HG03064 (cell line): ENCODE data around the gene ZC3H13.

ENCODE experiments used
- ATAC-seq: cut with Tn5 transposase; IDR thresholded peaks from one replicate; pipeline ENCODE4 v1.9.1; 2021; ENCODE audit warnings: low read depth; ENCODE audit not compliant: unreplicated experiment

Gene ZC3H13, protein sequence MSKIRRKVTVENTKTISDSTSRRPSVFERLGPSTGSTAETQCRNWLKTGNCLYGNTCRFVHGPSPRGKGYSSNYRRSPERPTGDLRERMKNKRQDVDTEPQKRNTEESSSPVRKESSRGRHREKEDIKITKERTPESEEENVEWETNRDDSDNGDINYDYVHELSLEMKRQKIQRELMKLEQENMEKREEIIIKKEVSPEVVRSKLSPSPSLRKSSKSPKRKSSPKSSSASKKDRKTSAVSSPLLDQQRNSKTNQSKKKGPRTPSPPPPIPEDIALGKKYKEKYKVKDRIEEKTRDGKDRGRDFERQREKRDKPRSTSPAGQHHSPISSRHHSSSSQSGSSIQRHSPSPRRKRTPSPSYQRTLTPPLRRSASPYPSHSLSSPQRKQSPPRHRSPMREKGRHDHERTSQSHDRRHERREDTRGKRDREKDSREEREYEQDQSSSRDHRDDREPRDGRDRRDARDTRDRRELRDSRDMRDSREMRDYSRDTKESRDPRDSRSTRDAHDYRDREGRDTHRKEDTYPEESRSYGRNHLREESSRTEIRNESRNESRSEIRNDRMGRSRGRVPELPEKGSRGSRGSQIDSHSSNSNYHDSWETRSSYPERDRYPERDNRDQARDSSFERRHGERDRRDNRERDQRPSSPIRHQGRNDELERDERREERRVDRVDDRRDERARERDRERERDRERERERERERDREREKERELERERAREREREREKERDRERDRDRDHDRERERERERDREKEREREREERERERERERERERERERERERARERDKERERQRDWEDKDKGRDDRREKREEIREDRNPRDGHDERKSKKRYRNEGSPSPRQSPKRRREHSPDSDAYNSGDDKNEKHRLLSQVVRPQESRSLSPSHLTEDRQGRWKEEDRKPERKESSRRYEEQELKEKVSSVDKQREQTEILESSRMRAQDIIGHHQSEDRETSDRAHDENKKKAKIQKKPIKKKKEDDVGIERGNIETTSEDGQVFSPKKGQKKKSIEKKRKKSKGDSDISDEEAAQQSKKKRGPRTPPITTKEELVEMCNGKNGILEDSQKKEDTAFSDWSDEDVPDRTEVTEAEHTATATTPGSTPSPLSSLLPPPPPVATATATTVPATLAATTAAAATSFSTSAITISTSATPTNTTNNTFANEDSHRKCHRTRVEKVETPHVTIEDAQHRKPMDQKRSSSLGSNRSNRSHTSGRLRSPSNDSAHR (N-terminal part only)

DNA sequence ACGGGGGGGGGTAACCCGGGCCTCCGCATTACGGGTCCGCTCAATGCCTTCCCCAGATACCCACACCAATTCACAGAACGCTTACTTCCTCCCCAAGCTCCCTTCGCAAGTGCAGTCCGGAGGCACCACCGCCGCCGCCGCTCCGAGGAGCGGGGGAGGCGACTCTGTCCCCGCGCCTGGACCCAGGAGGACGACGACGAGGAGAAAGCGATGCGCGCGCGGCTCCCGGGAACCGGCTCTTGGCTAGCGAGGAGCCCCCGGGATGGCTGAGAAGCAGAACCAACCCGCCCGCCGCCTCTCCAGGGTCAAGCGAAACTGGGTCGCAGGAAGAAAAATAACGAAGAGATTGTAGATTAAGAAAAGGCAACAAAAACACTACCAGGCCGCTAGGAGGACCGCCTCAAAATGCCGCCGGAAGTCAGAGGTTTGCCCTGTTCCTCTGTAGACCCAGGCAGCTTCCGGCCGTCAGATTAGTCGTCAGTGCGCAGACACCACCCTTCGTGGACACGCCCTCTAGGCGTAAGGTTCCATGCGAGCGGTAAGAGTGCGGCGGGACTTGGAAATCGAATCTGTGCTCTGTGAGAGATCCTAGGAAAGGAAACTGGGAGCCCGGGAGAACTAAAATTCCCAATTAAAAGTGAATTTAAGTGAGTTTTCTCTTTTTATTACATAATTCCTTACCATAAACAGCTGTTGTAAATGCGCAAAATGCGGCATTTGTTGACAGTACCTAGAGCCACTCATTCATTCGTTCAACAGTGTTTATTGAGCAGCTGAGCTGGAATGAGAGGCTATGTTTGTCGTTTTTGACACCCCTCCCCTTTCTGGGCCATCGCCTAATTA, at the start of gene ZC3H13:
Gene ZC3H13 (minus strand): TSS at position 428 of the 843 bp plus-strand sequence. CDS start 7,239 bp downstream, outside the sequence.
- ATAC-seq = peak; percentile 97

DNA sequence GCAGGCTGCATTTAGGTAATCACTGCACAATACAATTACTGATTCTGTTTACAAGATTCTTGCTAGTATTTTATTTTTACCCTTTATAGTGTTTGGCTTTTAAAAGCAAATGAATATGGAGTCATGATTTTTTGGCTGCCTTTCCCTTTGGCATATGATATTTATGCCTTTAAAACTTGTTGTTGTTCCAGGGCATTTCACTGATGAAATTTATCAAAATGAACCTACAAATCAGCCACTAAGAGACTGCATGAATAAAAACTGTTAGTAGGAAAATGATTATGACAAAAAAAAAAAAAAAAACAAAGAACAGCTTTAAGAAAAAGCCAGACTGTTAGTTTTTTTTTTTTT, 49.7 kb upstream of the ZC3H13 start:
- ATAC-seq = no peak

DNA sequence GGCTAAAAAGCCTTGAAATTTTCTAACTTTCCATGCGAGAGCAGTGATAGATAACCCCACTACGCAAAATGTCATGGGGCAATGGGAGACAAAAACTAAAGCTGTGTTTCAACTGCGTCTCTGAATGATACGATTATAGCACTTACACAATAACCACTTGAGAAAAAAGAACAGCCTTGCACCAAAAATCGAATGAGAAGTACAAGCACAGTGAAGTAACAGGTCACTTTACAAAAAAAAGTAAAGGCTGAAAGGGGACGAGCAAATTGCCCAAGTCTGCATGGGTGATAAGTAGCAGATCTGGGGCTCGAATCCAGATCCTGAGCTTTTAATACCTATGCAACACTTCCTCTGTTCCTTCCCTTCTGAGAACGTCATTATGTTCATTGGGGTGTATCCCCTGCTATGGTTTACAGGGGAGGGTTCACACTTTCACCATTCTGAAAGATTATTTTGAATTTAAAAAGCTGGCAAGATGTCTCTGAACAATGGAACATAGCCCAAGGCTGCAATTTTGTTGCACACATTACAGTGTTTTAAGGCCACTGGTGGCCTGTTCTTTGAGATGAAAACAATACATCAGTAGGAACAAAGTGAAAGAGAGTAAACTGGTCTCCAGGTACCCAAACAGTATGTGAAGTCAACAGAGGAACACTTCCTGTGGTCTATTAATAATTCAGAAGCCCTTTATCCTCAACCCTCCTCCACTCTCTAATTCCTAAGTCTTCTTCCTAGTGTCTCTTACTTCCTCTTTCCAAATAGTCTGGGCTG, 49.1 kb upstream of the ZC3H13 start:
- no peak for ATAC-seq

DNA sequence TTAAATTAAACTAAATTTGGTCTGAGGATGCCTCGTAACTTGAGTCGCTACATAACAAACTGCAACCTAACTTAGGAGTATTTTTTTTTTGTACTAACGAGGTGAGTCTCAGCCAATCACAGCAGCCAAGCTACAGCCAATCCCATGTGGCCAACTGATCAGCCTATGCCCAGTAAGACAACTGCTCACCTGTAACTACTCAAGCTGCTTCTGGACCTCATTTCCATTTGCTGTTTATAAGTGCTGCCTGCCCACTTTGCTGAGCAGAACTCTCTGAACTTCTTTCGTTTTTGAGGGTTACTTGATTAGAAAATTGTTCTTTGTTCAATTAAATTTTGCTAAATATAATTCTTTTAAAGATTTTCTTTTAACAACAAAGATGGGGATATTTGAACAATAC, 48.5 kb upstream of the ZC3H13 start:
- no peak for ATAC-seq

DNA sequence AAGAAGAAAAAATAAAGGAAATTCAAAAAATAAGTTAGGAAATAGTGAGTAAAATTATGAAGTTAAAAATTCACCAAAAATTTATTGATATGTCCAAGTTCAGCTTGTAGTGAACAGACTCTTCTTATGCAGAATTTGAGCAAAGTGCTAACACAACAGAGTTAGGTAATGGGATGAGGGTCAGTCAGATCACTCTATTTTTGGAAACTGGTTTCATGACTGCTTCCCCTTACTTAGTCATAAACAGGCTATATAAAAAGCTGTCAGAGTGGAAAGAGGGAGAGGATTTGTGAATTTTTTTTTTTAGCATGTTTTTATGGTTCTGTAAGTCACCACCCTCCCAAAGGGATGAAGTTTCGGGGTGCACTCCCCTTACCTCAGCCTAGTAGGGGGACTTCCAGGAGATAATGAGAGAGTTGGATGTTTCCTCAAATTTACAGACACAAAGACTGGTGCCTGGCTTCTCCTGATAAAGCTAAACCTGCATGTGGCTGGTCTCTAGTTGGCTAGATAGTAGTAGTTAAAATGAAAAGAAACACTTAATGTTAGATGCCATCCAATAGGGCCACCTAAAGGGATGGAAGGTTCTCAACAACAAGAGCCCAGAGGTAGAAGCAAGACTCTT, 47.8 kb upstream of the ZC3H13 start:
- no peak for ATAC-seq

DNA sequence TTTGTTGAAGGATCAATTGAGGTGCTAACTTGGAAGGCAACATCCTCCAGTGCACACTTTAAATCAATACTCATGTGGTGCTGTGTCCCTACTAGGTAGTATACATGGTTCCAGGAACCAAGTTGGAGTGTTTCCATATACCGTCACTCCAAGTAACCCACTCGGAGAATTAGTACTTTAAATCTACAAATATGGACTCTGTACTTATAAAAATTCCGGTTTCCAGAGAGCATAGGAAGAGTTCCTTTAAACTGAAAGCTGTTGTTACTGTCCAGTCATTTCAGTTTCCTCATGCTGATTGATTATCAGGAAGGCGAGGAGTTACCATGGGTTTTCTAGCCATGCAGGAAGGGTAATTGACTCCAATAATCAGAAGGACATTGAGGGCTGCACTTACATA, 45.1 kb upstream of the ZC3H13 start:
- no peak for ATAC-seq

DNA sequence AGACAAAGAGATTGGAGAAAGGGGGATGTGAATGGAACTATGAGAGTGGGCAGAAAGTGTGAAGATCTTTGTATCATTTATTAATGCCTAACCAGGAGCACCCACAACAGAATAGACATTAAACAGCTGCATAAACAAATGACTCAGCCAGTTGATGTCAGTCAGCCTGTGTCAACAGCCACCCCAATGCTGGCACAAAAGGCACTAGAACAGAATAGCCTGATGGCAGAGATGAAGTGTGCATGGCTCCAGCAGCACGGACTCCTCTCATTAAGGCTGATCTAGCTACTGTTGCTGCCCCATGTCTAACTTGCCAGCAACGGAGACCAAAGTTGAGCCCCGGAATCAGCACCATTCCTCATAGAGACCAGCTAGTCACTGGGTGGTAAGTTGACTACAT, 44.5 kb upstream of the ZC3H13 start:
- no peak for ATAC-seq

DNA sequence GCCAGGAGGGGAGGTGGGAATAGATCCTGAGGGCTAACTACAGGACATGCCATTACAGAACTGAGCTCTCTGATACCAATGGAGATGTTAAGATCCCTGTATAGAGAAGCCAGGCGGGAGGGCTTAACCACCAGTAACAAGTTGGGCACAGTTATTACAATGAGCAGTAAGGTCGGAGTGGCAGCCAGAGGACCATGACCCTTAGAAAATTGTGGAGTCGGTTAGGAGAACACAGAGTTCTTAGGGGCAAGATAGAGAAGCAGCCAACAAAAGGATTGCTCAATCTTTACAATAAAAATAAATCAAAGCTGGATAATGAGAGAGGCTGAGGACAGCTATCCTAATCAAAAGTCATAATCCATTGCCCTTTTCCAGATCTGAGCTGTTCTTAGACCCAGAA, 41.9 kb upstream of the ZC3H13 start:
- ATAC-seq = no peak

DNA sequence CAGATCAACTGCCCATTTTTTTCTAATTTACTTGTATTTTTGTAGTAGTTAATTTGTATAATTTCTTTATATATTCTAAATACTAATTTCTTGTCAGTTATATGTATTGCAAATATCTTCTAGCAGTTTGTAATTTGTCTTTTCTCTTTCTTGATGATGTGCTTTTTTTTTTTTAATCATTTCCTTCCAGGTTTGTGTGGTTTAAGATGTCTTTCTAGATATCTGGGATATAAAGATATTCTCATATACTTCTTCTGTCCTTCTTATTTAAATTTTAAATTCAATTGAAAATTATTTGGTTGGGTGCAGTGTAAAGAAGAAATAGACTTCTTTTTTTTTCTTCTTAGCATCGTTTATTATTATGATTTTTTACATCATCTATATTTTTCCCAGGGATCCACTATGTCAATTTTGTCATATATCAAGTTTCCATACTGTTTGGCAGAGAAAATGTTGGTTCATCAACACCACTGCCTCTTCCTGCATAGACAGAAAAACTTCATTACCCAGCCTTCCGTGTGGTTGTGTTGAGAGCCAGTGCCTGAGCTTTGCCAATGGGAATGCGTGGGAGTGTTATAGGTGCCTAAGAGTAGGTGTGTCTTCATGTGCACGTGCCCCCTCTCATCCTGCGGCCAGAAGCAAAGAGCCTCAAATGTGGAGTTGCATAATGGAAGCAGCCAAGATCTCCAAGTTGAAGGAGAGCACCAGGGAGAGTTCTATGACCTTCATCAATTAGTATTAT, 36.4 kb upstream of the ZC3H13 start:
- ATAC-seq = no peak

DNA sequence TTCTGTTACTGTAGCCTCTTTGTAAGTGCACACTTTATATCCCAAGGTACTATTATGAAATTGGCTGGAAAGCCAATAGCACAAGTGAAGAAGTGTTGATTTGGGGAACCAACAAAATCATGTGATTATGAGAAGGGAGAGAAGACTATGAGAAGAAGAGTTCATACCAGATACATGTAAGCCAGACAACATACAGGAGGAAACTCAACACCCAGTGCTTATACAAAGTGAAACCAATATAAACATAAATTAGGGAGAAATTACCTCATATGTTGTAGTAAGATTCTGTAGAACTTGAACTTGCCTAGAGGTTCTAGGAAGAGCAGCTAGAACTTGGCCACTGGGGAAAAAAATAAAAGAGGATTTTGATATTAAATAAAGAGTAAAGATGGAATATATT, 34.9 kb upstream of the ZC3H13 start:
- ATAC-seq = no peak

DNA sequence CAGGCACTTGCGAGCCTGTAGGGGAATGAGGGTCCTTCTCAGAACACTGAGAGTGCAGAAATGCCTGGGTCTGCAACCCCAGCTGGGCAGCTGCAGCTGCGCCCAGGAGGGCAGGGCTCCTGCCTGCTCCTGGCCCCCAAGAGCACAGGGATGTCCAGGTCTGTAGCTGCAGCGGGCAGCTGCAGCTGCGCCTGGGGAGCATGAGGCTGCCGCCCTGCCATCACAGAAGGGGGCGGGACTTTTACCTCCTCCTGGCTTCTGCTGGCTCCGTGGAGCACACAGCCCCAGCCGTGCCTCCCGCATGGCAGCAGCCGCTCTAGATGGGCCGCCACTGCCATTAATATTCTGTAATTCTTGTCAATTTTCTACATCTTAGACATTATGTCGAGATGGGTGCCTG, 34.4 kb upstream of the ZC3H13 start:
- ATAC-seq = no peak

DNA sequence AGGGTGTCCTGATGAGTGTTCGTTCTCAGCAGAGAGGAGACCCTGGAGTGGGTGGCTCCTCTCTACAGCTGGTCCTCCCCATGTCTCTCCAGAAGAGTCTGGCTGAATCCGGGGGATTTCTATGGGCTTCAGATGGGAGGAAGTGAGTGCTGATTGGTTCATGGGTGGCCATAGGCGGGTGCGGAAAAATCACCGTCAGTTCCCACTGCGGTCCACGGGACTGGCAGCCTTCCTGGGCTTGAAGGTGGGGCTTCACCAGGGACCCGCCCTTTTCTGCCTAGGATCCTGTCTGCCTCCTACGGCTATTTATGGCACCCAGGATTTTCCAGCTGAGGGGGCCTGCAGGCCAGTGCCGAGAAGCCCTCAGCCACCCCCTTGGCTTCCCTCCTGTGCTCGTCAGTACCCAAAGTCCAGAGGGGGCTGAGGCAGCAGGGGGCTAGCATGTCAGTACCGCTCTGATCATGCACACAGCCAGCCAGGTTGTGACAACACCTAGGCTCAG, 33.9 kb upstream of the ZC3H13 start:
- ATAC-seq = no peak

DNA sequence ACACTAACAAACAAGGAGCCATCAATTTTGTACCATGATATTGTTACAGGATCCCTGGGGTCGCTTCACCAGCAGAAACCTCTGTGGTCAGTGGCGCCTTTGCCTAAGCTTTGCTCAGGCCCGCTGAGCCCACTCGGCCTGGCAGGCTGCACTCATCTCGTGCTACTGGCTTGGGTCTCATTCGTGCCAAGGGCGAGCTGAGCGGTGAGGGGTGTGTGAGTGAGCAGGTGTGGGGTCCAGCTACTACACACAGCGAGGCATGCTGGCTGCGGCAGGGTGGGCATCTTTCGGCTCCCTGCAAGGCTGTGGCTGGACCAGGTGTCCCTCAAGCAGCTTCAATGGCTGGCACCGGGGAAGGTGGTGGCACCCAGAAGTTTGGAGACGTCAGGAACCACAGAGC, 33.2 kb upstream of the ZC3H13 start:
- no peak for ATAC-seq

DNA sequence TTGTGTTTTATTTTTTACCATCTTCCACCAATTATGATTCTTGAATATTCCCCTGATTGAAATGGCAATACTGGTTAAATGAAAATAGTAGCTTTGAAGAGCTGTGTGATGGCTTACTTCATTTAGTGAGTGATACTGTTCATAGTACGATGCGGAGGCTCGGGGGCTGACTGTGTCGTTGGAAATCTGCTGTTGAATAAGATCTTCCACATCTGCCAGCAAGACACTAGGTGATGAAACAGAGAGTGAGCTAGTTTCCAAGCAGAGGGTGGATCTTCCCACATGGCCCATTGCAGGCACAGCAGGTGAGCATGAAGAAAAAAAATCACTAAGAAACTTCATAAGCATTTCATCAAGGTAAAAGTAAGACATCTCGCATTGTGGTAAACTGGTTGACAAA, 29.8 kb upstream of the ZC3H13 start:
- ATAC-seq = no peak

DNA sequence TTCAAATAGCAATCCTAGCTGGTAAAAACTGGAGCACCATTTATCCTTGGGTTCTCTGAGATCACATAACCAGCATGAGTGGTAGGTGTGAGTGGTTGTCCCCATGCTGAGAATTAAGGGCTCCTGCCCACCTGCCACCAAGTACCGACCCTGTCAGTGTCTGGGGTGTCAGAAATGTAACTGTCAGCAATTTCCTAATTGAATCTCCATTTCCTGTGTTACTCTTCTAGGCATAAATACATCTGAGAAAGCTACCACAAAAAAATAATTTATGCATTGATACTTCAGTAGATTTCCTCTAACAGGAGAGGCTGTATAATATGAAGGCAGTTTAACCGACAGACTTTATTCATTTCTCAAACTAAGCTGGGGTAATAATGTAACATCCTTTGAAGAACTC, 27.2 kb upstream of the ZC3H13 start:
- no peak for ATAC-seq

DNA sequence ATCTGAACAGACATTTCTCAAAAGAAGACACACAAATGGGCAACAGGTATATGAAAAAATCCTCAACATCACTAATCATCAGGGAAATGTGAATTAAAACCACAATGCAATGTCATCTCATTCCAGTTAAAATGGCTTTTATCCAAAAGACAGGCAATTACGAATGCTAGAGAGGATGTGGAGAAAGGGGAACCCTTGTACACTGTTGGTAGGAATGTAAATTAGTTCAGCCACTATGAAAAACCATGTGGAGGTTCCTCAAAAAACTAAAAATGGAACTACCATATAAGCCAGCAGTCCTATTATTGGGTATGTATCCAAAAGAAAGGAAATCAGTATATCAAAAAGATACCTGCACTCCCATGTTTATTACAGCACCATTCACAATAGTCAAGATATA, 24.7 kb upstream of the ZC3H13 start:
- ATAC-seq = no peak

DNA sequence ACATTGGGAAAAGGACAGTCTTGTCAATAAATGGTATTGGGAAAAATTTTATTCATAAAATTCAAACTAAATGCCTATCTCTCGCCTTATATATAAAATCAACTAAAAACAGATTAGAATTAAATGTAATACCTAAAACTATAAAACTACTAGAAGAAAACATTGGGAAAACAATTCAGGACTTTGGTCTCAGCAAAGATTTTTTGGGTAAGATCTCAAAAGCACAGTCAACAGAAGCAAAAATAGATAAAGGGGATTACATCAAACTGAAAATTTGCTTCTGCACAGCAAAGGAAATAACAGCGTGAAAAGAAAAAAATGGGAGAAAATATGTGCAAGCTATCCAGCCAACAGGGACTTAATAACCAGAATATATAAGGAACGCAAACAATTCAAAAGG, 24.3 kb upstream of the ZC3H13 start:
- ATAC-seq = no peak

DNA sequence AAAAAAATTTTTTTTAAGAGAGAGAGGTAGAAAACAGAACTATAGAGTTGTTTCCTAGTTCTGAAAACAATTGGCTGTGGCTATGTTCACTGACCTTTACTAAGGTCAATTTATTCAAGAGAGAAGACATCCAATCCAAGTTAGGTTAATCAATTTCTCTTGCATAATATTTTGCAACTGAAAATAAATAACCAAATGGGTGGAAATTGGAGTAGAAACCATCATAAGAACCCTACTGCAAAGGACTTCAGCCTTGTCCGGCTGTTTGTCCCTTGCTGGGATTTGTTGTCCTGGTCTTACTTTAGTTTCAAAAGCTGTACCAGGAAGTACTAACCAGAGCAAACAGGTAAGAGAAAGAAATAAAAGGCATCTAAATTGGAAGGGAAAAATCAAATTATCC, 23.3 kb upstream of the ZC3H13 start:
- no peak for ATAC-seq
